Left ventricle myocardium superior (tissue), 1 donor: Measurements from ENCODE around the gene PTPRCAP. TPM values are rescaled to one million over a fixed set of nuclear protein-coding genes. Genes with fewer than 3 reads are reported as not detected.
"Not testable (repeated sequence)": the region's sequence is repeated elsewhere in the genome, so short reads cannot be mapped to it uniquely, and the experiment has no call there.

ENCODE experiments used
- ATAC-seq: fragments of 200-7000 bp; cut with Tn5 transposase; one replicate; pipeline ENCODE4 v1.9.1; 2020; ENCODE audit warnings: mild to moderate bottlenecking, moderate library complexity
- DNase-seq: peaks from one replicate; pipeline ENCODE4 v3.0.0-alpha.2; 2020
- intact Hi-C: fragments of 100-400 bp; cut with micrococcal nuclease; formaldehyde crosslinking; loops from one replicate; pipeline ENCODE4 v1.11.0; 2022
- total RNA-seq: library from RNA; stranded (reverse); fragmentation: NEBNext Ultra II Directional; extraction: Animal tissue kit (Norgen Biotek cat#: 25700); gene quantifications from one replicate; pipeline ENCODE4 v1.2.1, GENCODE V29; 2021
- donor health status: DM: no; HTN: yes; CAD: no; lungs with severe emphysema.

PTPRCAP gene
- total RNA-seq, 1 donor from 2014 or later = 2.0 TPM

DNA sequence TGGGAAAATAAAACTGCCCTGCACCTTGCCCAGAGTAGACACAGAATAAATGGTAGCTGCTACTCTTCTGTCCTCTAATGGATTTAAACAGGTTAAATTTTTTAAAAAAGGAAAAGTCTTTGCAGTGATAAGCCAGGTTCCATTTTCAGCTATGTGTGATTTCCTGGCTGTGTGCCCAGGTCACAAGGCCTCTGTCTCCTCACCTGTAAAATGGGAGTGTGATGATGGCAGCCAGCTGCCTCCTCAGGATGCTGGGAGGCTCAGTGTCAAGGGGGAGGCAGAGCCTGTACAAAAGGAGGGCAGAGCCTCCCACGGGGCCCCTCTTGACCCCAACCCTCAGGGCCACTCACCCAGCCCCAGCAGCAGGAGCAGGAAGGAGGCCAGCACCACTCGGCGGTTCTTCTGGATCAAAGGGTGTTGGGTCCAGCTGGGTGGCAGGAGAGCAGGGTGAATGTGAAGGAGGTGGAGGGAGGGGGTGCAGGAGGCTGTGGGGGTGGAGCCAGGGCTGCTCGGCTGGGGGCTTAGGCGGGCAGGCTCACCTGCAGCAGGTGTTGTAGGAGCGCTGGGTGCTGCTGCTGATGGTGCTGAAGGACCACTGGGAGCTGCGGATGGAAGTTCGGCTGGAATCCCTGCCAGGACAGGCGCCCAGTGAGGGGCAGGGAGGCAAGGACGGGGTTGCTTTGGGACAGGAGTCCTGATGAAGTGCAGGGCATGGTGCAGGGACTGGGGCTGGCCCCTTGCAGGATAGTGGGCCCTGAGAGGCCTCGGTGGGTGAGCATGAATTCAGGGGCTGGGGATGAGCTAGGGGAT is 29.7 kb upstream of the PTPRCAP start:
- ATAC-seq (no peak), DNase-seq (no peak)
- intact Hi-C loops = no loop called here

DNA sequence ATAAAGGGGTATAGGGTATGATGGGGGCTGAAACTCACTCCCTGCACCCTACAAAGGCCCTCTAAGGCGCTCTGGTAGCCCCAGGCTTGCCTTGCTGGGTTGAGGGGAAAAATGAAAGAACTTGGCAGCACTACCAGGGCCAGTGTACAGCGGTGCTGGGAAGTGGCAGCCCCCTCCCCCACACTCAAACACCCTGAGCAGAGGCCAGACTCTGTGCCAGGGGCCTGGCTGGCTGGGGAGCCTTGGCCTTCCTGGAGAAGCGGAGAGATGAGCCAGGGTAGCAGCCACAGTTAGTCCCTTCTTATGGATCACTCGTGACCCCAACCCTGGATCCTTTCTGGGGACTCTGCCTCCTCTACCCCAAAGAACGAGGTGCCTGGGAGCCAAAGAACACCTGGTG is 28.9 kb upstream of the PTPRCAP start:
- intact Hi-C loops = no loop called here
- ATAC-seq (no peak), DNase-seq (no peak)

DNA sequence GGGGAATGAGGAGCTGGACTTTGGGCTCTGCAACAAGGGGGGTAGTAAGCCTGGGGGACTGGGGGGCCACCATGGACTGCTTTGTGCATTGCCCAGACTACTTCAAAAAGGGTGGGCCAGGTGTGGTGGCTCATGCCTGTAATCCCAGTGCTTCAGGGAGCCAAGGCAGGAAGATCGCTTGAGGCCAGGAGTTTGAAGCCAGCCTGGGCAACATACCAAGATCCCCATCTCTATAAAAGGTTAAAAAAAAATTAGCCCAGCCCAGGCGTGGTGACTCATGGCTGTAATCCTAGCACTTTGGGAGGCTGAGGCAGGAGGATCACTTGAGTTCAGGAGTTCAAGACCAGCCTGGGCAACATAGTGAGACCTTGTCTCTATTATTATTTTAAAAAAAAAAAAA is 28.0 kb upstream of the PTPRCAP start:
- ATAC-seq, DNase-seq, intact Hi-C loops: not testable (repeated sequence)

GRCh38 chr11:67465189-67465510 is 27.7 kb upstream of the PTPRCAP start:
- ATAC-seq (no peak), DNase-seq (no peak)
- intact Hi-C loops = no loop called here

DNA sequence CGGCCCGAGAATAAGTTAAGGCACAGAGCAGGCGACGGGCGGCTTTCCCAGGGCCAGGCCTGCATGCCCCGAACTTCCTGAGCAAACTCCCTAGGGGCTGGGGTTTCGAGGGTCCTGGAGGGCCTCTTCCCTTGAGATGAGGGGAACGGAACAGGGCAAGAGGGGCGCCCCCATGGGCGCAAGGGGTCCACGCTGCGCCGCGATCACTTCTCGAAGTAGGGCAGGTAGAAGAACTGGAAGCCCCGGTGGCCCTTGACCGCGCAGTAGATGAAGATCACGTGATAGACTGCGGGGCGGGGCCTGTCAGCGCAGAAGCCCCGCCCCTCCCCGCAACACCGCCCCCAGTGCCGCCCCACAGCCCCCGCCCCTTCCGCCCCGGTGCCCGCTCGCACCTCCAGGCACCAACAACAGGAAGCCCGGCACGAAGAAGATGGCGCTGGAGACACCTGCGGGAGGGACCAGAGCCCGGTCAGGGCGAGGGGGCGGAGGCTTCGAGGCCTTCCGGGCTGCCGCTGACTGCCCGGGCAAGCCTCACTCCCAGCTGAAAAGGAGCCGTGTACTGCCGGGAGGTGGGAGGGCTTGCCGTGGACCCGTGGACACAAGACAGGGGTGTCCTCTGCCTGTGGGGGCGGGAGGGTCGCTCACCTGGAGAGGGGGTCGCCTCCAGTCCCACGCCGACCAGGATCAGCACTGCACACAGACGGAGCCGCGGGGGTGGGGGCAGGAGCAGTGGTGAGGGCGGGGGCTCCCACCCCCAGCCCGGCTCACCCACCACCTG is 27.1 kb upstream of the PTPRCAP start:
- DNase-seq = peak; percentile 91
- intact Hi-C loops = no loop called here
- peak; percentile 72 for ATAC-seq

DNA sequence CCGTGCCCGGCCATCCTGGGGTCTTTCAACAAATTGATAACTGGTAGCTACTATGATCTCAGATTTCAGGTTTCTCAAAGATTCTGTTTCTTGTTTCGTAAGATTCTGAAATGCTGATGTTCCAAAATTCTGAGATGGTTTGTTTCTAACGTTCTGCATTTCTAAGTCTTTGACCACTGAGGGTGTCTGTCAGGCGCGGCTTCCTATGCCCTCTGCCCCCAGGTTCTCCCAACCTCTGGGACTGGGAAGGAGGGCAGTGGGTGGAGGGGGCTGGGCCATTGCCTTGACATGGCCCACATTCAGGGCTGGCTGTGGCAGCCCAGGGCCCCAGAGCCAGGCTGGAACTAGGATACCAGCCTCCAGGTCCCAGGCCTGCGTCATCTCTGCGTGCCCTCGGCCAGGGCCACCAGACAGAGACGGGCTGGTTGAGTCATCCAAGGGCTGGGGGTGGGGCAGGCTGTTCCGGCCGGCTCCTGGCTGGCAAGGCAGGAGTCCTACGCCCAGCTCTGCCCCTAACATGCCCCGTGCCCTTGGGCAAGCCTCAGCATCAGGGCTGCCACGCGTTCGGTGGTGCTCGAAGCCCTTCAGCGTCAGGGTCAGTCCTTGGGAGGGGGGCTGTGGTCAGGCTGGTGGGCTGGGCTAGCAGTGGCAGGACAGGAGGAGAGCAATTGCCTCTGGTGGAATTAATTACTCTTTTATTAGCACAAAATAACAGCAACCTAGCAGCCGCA is 26.4 kb upstream of the PTPRCAP start:
- intact Hi-C loops = no loop called here
- DNase-seq (peak; percentile 62), ATAC-seq (peak; percentile 17)

- intact Hi-C loops = no loop called here
- no peak for DNase-seq
- no peak for ATAC-seq
Observed at GRCh38 chr11:67463186-67463585, 25.7 kb upstream of the PTPRCAP start.

DNA sequence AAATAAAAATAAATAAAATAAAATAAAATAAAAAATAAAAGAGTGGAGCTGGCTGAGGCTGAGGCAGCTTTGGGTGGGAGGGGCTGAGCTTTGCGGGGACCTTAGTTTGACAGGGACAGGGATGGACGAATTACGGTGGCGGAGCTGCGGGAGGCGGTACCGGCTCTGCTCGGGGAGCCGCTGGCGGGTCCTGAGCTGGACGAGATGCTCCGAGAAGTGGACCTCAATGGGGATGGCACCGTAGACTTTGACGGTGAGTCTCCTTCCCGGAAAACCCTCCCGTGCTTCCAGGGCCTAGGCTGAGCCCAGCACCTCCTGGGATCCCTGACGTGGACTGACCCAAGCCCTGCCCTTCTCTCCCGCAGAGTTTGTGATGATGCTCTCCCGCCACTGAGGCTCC is 20.8 kb upstream of the PTPRCAP start:
- intact Hi-C loops = no loop called here

GRCh38 chr11:67457453-67457852 is 20.0 kb upstream of the PTPRCAP start:
- DNase-seq (no peak), ATAC-seq (no peak)
- intact Hi-C loops = no loop called here

More for the DNA sequence above, 20.8 kb upstream of the PTPRCAP start:
- ATAC-seq (no peak), DNase-seq (no peak)

DNA sequence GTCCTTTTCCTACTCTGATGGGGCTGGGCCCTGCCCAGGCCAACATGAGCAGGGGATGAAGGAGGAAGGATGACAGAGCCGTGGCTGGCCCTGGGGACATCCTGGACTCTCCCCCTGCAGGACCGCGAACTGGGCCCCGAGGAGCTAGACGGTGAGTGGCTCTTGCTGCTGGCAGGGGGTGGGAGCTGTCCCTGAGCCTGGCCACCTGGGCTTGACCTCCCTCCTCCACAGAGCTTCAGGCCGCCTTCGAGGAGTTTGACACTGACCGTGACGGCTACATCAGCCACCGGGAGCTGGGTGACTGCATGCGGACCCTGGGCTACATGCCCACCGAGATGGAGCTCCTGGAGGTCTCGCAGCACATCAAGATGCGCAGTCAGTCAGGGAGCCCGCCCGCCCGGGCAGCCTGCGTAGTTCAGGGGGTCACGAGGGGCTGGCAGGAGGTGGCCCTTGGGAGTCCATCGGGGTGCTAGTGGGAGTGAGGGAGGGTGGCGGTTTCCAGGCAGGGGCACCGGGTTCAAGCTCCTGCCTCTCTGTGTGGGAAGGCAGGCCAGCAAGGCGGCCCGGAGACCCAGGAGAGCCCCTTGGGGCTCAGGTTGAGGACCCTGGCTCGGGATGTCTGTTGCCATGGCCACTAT is 18.7 kb upstream of the PTPRCAP start:
- DNase-seq = no peak
- no peak for ATAC-seq
- intact Hi-C loops = no loop called here

DNA sequence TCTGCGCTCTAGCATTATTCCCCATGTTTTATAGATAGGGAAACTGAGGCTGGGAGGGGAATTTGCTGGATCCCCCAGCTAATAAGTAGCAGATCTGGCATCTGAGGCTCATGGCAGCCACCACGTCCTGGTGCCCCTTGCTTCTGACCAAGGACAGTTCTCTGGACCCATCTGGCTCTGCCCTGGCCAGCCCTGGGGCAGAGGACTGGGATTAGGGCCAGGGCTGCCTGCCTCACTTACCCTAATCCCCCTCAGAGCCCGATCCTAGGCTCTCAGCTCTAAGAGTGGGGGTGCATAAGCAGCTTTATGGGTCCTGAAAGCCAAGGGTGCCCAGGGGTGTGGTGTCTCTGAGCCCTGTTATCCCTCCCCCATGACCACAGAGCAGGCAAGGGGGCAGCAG is 17.6 kb upstream of the PTPRCAP start, which contains the start of gene CABP4:
CABP4 (plus strand) TSS at position 301 of the 400 bp plus-strand sequence; CDS start at position 371, 70 bp downstream.
- no peak for ATAC-seq
- intact Hi-C loops = no loop called here
- DNase-seq = no peak

DNA sequence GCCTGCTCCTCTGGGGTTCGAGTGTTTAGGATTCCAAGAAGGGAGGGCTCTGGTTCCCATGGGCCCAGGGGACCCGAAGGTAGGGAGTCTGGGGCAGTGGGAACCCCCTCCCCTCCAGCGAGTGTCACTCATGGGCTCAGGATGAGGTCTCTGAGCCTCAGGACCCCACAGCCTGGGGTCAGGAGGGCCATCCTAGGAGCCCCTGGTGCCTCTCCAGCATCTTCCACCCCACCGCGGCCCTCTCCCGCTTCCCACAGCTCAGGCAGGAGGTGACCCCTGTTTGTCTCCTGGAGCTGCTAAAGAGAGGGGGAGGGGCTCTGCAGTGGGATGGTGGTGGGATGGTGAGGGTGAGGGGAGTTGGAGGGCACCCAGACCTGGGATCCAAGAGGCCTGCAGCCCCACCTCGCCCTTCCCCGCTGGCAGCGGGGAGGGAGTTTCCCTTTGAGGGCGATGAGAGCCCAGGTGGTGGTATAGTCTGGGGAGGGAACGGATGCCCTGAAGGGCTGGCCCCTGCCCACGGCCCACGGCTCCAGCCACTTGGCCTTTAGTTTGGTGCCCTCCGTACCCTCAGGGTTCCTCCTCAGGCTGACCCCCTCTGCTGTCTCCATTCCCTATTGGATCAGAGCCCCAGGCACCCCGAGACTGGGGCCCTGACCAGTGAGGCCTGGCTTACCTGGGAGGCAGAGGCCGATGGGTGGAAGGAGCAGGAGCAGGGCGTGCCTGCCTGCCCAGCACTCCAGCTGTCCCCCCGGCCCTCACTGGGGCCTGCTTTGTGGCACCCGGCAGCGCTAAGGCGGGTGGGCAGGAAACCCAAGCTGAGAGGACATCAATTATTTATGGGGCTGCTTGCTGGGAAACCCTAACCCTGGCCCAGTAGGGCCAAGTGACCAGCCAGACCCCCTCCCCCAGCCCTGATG is 16.6 kb upstream of the PTPRCAP start:
- intact Hi-C loops = no loop called here
- ATAC-seq (no peak), DNase-seq (no peak)

DNA sequence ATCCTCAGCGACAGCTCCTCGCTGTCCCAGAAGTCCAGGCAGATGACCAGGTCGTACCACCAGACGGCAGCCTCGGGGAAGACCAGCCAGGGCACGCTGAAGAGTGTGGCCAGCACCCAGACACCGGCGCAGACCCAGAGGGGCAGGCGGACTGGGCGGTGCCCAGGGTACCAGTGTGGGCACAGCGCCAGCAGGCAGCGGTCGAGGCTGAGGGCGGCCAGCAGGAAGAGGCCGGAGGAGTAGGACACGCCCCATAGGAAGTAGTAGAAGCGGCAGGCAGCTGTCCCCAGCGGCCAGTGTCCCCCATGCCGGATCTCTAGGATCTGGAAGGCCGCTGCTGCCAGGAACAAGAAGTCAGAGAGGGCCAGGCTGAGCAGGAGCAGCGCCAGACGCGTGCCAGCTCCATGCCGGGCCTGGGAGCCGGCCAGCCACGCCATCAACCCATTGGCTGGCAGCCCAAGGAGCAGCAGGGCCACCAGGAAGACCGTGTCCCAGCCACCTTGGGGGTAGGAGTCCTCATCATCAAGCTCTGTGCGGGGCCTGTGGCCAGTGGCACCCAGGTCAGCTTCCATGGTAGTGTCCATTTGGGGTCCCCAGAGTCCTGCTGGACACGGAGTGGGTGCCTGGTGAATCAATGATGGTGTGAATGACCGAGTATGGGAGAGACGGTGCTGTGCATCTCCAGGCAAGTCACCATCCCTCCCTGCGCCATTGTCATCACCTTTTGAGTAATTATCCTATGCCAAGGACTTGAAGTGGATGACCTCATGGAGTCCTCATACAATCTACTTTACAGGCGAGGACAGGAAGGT is 14.9 kb upstream of the PTPRCAP start, which contains the start of gene GPR152:
GPR152 (minus strand) TSS at position 589 of the 812 bp plus-strand sequence; CDS start at position 584, 5 bp downstream.
- DNase-seq (peak; percentile 71), ATAC-seq (peak; percentile 50)

DNA sequence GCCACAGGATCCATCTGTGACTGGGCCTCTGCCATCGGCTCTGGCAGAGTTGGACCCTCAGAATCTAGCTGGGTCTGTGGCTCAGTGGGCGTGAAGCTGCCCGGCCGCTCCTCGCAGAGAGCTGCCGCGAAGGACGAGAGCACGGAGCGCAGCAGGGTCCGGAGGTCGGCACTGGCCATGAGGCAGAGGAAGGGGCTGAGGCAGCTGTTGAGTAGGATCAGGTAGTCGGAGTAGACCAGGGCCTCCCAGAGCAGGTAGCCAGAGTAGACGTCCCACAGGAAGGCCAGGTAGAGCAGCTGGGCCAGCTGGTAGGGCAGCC is 14.1 kb upstream of the PTPRCAP start:
- ATAC-seq (no peak), DNase-seq (no peak)
- intact Hi-C loops = no loop called here

More for the DNA sequence above, 14.9 kb upstream of the PTPRCAP start, which contains the start of gene GPR152:
- intact Hi-C loops = no loop called here

DNA sequence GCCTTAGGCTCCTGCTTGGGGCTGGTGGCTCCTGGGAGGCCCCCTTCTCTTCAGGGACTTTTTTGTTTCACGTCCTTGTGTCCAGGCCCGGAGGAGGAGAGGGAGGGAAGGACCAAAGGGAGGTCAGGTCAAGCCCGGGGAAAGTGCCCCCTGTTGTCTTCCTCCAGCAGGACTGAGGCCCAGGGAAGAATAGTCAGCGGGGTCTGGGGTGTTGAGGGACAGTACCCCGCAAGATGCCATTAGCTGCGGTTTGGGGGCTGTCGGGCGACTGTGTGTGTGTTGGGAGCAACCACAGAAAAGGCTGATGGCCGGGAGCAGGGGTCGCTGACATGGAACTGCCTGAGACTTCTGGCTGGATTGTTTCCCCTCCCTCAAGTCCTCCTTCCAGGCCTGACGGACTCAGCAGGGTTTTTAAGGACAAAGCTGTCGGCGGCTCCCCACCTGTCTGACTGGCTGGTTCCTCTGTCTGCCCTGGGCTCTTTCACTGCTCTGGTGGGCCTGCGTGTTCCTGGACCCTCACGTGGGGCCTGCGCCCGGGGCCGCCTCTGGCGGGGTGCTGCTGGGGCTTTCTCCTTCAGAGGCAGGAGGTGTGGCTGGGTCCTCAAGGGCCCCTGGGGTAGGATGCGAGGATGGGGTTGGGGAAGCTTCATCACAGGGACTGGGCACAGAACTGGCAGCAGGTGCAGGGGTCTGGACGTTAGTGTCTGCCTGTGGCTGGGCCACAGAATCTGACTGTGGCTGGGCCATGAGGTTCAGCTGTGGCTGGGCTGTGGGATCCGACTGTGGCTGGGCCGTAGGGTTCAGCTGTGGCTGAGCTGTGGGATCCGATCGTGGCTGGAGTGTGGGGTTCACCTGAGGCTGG is 13.5 kb upstream of the PTPRCAP start:
- DNase-seq = no peak
- no peak for ATAC-seq

DNA sequence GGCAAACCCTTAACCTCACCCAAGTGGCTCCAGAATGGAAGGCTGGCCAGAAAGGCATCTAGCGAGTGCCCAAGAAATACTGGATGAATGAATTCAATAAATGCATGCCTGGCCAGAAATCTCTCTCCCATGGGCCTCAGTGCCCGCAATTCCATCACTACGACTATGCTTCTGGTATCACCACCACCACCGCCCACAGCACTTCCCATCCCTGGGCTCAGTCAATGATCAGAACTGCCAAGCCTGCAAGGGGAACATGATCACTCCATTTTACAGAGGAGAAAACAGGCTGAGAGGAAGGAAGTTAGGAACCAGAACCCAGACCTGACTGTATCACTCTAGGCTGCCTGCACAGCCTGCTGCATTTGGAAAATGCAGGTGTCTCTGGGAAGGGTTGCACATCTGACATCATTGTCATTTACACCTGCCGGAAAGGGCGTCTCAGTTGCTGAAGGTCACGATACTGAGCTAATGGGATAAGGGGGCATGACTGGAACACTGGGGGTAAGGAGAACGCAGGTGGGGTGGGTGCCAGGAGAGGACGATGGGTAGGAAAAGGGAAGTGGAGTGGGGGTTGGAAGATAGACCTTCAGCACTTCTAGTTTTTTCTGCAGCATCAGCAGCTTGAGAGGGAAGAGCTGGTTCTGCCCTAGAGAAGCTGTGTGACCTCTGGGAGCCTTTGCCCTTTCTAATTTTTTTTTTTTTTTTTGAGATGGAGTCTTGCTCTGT is 11.8 kb upstream of the PTPRCAP start:
- intact Hi-C loops = no loop called here
- peak; percentile 57 for ATAC-seq
- DNase-seq = no peak

More for the DNA sequence above, 13.5 kb upstream of the PTPRCAP start:
- intact Hi-C loops = no loop called here
